ENCODE data around the gene ALKBH5.
A peak's percentile ranks its signal among the peaks of the same experiment; 100 is the strongest.

The ALKBH5 gene

DNA sequence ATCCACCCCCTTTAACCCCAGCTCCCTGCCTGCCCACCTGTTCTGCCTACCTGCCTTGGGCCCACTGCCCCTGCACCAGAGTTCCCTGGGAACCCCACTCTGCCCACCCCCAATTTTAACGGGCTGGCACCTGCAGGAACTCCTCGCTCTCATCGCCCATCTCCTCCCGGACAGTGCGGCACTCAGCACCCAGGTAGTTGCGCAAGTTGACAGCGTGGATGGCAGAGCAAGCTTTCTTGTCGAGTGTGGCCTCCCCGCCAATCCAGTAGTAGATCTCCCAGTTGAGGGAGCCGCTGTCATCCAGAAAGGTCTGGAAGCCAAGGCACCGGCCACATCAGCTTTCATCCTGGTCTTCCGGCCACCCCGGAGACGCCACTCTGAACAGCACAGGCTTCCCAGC lies 67.1 kb downstream of the ALKBH5 start:
- Histone ChIP-seq H3K36me3 (ENCODE audit: insufficient read depth, low read length) (peaks cover 95% of the 10 kb centered on the region), H3K9me3 (replicated peaks; ENCODE audit: low read length) (no peaks in the 10 kb centered on the region), H3K4me2 (ENCODE audit: low read length) (no peak overlapping the region), H3K9ac (ENCODE audit: low read depth, low read length) (no peak overlapping the region), H3K4me1 (ENCODE audit: control insufficient read depth, insufficient read depth, low read length) (no peaks in the 10 kb centered on the region), H3K27me3 (ENCODE audit: control insufficient read depth, insufficient read depth, low read length) (no peaks in the 10 kb centered on the region), H3K4me3 (ENCODE audit: low read length) (no peak overlapping the region)

GRCh38 chr17:18251204-18251603 lies 67.6 kb downstream of the ALKBH5 start:
- Histone ChIP-seq H3K36me3 (ENCODE audit: insufficient read depth, low read length) (peaks cover 95% of the 10 kb centered on the region), H3K4me1 (ENCODE audit: control insufficient read depth, insufficient read depth, low read length) (no peaks in the 10 kb centered on the region), H3K27me3 (ENCODE audit: control insufficient read depth, insufficient read depth, low read length) (no peaks in the 10 kb centered on the region), H3K9me3 (replicated peaks; ENCODE audit: low read length) (no peaks in the 10 kb centered on the region), H3K4me2 (ENCODE audit: low read length) (no peak overlapping the region), H3K4me3 (ENCODE audit: low read length) (no peak overlapping the region), H3K9ac (ENCODE audit: low read depth, low read length) (no peak overlapping the region)

GRCh38 chr17:18252160-18252559 lies 68.5 kb downstream of the ALKBH5 start:
- H3K36me3 ChIP-seq (ENCODE audit: insufficient read depth, low read length): peaks cover 95% of the 10 kb centered on the region
- no peaks in the 10 kb centered on the region for H3K27me3 ChIP-seq (ENCODE audit: control insufficient read depth, insufficient read depth, low read length)
- no peak overlapping the region for H3K4me2 ChIP-seq (ENCODE audit: low read length)
- no peak overlapping the region for H3K9ac ChIP-seq (ENCODE audit: low read depth, low read length)
- H3K4me3 ChIP-seq (ENCODE audit: low read length): no peak overlapping the region
- peaks cover 7% of the 10 kb centered on the region for H3K4me1 ChIP-seq (ENCODE audit: control insufficient read depth, insufficient read depth, low read length)
- no peaks in the 10 kb centered on the region for H3K9me3 ChIP-seq (replicated peaks; ENCODE audit: low read length)

DNA sequence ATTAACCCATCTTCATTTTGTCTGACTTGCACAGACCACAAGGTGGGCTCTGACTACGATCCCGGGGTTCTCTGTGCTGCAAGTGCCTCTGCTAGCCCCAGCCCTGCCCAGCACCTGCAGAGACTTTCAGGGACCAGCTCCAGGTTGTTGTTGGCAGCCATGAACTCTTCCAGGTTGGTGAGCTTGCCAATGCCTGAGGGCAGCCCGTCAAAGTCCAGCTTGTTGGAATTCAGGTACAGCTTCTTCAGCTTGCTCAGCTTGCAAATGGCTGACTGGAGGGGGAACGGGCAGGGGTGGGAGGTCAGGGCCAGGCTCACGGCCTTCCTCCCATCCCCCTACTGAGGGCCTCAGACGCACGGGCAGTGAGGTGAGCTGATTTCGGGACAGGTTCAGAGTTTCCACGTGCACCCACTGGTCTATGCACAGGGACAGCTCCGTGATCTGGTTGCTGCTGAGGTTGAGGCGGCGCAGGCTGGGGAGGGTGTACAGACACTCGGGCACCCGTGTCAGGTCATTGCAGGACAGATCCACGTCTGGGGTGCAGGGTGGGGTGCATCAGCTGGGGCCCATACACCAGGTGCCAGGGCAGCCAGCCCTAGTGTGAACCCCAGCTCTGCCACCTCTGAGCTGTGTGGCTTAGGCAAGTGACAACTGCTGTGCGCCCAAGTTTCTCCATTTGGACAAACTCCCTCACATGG lies 69.7 kb downstream of the ALKBH5 start:
- H3K4me1 ChIP-seq (ENCODE audit: control insufficient read depth, insufficient read depth, low read length): peaks cover 12% of the 10 kb centered on the region
- H3K4me3 ChIP-seq (ENCODE audit: low read length): no peak overlapping the region
- H3K36me3 ChIP-seq (ENCODE audit: insufficient read depth, low read length): peaks cover 84% of the 10 kb centered on the region
- no peaks in the 10 kb centered on the region for H3K9me3 ChIP-seq (replicated peaks; ENCODE audit: low read length)
- no peak overlapping the region for H3K4me2 ChIP-seq (ENCODE audit: low read length)
- H3K9ac ChIP-seq (ENCODE audit: low read depth, low read length): no peak overlapping the region
- no peaks in the 10 kb centered on the region for H3K27me3 ChIP-seq (ENCODE audit: control insufficient read depth, insufficient read depth, low read length)

GRCh38 chr17:18253947-18254821 lies 70.6 kb downstream of the ALKBH5 start:
- Histone ChIP-seq H3K4me3 (ENCODE audit: low read length) (no peak overlapping the region), H3K27me3 (ENCODE audit: control insufficient read depth, insufficient read depth, low read length) (no peaks in the 10 kb centered on the region), H3K9me3 (replicated peaks; ENCODE audit: low read length) (no peaks in the 10 kb centered on the region), H3K36me3 (ENCODE audit: insufficient read depth, low read length) (peaks cover 76% of the 10 kb centered on the region), H3K4me1 (ENCODE audit: control insufficient read depth, insufficient read depth, low read length) (peaks cover 17% of the 10 kb centered on the region), H3K4me2 (ENCODE audit: low read length) (no peak overlapping the region), H3K9ac (ENCODE audit: low read depth, low read length) (no peak overlapping the region)

GRCh38 chr17:18254888-18255649 lies 71.4 kb downstream of the ALKBH5 start:
- Histone ChIP-seq H3K4me2 (ENCODE audit: low read length) (no peak overlapping the region), H3K9me3 (replicated peaks; ENCODE audit: low read length) (no peaks in the 10 kb centered on the region), H3K4me1 (ENCODE audit: control insufficient read depth, insufficient read depth, low read length) (peaks cover 24% of the 10 kb centered on the region), H3K36me3 (ENCODE audit: insufficient read depth, low read length) (peaks cover 70% of the 10 kb centered on the region), H3K4me3 (ENCODE audit: low read length) (no peak overlapping the region), H3K27me3 (ENCODE audit: control insufficient read depth, insufficient read depth, low read length) (no peaks in the 10 kb centered on the region), H3K9ac (ENCODE audit: low read depth, low read length) (no peak overlapping the region)

DNA sequence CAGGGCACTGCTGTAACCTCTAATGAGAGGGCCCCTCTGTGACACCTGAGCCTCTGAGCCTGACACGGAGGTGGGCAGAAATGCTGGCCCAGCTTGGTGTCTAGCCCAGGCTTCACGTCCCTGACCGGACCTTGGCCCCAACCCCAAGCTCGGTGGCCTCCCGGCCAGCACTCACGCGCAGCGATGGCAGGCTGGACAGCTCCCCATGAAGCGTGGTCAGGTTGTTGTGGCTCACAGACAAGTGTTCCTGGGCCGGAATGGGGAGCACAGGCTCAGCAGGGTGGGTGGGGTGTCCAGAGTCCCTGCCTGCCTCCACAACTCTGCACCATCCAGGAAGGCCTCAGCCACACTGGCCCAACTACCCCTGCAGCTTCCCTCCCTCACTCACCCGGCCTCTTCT lies 72.7 kb downstream of the ALKBH5 start:
- H3K36me3 ChIP-seq (ENCODE audit: insufficient read depth, low read length): peaks cover 57% of the 10 kb centered on the region
- H3K4me3 ChIP-seq (ENCODE audit: low read length): peak overlapping the region; percentile 92
- H3K9ac ChIP-seq (ENCODE audit: low read depth, low read length): no peak overlapping the region
- peaks cover 29% of the 10 kb centered on the region for H3K4me1 ChIP-seq (ENCODE audit: control insufficient read depth, insufficient read depth, low read length)
- no peaks in the 10 kb centered on the region for H3K9me3 ChIP-seq (replicated peaks; ENCODE audit: low read length)
- peak overlapping the region; percentile 98 for H3K4me2 ChIP-seq (ENCODE audit: low read length)
- H3K27me3 ChIP-seq (ENCODE audit: control insufficient read depth, insufficient read depth, low read length): no peaks in the 10 kb centered on the region

- peak overlapping the region; percentile 99 for H3K9ac ChIP-seq (ENCODE audit: low read depth, low read length)
- peaks cover 33% of the 10 kb centered on the region for H3K4me1 ChIP-seq (ENCODE audit: control insufficient read depth, insufficient read depth, low read length)
Measured at GRCh38 chr17:18256776-18257175, 73.1 kb downstream of the ALKBH5 start.

DNA sequence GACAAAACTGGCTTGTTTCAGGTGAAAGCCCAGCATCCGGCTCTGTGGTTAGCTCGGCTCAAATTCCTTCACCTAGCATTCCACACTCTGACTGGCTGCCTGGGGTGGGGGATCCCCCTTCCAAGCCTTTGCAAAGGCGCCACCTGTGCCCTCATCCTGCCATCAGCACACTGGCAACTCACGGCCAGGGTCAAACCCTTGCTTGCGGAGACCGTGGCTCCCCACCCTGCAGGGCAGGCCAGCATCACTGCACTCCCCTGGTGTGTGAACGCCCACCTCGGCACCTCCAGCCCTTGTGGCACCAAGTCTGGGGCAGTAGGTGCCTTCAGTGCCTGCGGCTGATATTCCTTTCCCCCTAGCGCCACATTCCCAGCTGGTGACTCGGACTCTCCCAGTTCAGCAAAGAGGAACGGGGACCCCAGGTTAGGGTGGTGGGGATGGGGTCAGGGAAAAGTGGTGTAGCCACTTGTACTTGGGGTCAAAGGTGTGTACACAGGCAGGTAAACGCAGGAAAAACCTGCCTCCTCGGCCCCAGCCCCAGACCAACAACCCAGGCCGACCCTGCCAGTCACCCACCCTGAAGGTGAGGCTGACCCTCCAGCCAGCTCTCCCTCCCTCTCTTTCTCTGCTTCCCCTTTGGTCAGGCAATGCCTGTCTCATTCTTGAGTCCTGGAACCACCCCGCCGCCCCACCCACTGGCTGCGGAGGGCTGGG lies 73.8 kb downstream of the ALKBH5 start:
- no peaks in the 10 kb centered on the region for H3K27me3 ChIP-seq (ENCODE audit: control insufficient read depth, insufficient read depth, low read length)
- H3K9ac ChIP-seq (ENCODE audit: low read depth, low read length): peak overlapping the region; percentile 99
- peak overlapping the region; percentile 92 for H3K4me3 ChIP-seq (ENCODE audit: low read length)
- peaks cover 38% of the 10 kb centered on the region for H3K4me1 ChIP-seq (ENCODE audit: control insufficient read depth, insufficient read depth, low read length)
- no peaks in the 10 kb centered on the region for H3K9me3 ChIP-seq (replicated peaks; ENCODE audit: low read length)
- H3K4me2 ChIP-seq (ENCODE audit: low read length): peak overlapping the region; percentile 98
- H3K36me3 ChIP-seq (ENCODE audit: insufficient read depth, low read length): peaks cover 47% of the 10 kb centered on the region

More at GRCh38 chr17:18256776-18257175, 73.1 kb downstream of the ALKBH5 start:
- Histone ChIP-seq H3K4me3 (ENCODE audit: low read length) (peak overlapping the region; percentile 92), H3K9me3 (replicated peaks; ENCODE audit: low read length) (no peaks in the 10 kb centered on the region), H3K36me3 (ENCODE audit: insufficient read depth, low read length) (peaks cover 53% of the 10 kb centered on the region), H3K4me2 (ENCODE audit: low read length) (peak overlapping the region; percentile 98), H3K27me3 (ENCODE audit: control insufficient read depth, insufficient read depth, low read length) (no peaks in the 10 kb centered on the region)

GRCh38 chr17:18257982-18258355 lies 74.3 kb downstream of the ALKBH5 start:
- Histone ChIP-seq H3K9me3 (replicated peaks; ENCODE audit: low read length) (no peaks in the 10 kb centered on the region), H3K36me3 (ENCODE audit: insufficient read depth, low read length) (peaks cover 42% of the 10 kb centered on the region), H3K4me2 (ENCODE audit: low read length) (peak overlapping the region; percentile 98), H3K27me3 (ENCODE audit: control insufficient read depth, insufficient read depth, low read length) (no peaks in the 10 kb centered on the region), H3K4me3 (ENCODE audit: low read length) (peak overlapping the region; percentile 92), H3K9ac (ENCODE audit: low read depth, low read length) (peak overlapping the region; percentile 99), H3K4me1 (ENCODE audit: control insufficient read depth, insufficient read depth, low read length) (peaks cover 38% of the 10 kb centered on the region)

Measured in skeletal muscle satellite cell (primary cell).